ENCODE results near the gene SP5. TPM values are rescaled to one million over a fixed set of nuclear protein-coding genes. Genes with fewer than 3 reads are reported as not detected.
"Not testable (repeated sequence)": the region's sequence is repeated elsewhere in the genome, so short reads cannot be mapped to it uniquely, and the experiment has no call there.

SP5 gene
- polyA plus RNA-seq, 4 donors = 0.53 to 0.80 (median 0.66) TPM; not detected in 1

DNA sequence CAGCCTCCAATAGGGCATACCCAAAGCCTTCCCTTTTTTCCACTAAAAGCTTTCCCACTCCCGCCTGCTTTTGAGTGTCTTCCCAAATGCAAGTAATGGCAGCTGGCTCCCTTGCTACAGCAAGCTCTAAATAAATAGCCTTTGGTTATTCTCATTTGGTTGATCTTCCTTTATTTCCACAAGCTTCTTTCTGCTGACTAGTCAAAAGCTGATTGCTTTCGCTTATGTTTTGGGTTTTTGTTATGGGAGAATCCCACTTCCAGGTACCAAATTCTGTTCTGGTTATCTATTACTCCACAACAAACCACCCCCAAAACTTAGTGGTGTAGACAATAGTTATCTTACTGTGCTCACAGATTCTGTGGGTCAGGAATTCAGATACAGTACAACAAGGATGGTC, 22.3 kb downstream of the SP5 start:
- no peak for DNase-seq (ENCODE audit: low read depth in 4 of 4, low spot score in 3 of 4)

DNA sequence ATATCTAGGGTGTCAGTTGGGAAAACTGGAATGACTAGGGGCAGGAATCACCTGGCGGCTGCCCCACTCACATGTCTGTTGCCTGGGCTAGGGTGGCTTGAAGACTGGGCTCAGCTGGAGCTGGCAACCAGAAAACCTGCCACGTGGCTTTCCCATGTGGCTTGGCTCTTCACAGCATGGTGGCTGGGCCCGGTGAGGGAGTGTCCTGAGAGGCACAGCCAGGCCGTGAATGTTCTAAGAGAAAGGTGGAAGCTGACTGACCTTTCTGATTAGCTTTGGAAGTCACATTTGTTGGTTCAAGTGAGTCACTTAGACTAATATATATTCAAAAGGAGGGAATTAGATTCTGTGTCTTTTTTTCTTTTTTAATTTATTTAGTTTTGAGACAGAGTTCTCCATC, 22.7 kb downstream of the SP5 start:
- DNase-seq (ENCODE audit: low read depth in 4 of 4, low spot score in 3 of 4) = no peak

DNA sequence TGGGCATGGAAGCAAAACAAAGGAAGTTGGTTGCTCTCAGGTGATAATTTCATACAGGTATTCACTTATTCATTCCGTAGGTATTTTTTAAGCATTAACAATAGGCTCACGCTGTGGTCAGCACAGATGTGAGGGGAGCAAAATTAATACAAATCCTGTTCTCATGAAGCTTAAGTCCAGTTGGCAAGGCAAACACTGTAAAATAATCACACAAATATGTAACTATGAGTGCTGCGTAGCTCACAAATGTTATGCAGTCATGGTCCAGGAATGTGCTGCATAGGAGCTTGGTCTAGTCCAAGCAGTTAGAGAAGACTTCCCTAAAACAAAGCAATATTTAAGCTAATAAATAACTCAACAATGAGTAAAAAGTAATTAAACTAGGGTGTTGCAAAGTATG, 23.9 kb downstream of the SP5 start:
- no peak for DNase-seq (ENCODE audit: low read depth in 4 of 4, low spot score in 3 of 4)

DNA sequence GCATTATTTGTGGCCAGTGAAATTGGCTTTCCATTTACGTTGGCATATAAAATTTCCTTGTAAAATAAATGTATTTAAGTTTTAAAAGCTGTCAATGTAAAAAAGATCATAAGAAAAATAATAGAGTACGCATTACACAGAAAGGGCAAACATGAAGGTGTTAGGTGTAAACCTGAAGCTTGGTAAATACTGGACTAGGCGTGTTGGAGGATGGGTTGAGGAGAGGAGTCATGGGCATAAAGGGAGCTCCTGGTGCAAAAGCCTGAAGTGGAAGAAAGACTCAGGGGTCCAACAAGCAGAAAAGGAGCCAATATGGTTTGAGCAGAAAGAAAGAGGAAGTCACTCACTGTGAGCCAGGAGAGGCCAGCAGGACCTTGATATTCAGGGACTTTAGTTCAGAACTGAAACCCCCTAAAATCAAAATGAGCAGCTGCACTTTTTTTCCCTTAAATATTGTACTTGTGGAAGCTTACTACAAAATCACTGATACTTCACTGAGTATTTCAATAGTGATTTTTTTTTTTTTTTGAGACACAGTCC, 24.4 kb downstream of the SP5 start:
- DNase-seq (ENCODE audit: low read depth in 4 of 4, low spot score in 3 of 4) = no peak

DNA sequence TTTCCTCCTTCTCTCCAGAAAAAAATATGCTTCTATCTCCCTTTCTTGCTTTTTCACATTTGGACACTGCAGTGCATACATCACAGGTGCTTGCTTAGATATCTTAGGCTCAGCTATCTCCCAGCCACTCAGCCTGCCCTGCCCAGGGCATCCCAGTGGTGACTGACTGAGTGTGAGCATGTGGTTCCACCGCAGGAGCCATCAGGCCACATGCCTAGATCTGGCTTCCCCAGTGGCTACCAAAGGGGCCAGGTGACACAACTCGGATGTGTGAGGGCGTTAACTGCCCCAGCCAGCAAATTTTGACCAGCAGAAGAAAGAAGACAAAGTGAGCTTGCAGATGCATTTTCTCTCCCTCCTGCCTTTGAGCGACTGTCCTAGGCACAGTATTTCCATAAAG, 25.5 kb downstream of the SP5 start:
- no peak for DNase-seq (ENCODE audit: low read depth in 4 of 4, low spot score in 3 of 4)

DNA sequence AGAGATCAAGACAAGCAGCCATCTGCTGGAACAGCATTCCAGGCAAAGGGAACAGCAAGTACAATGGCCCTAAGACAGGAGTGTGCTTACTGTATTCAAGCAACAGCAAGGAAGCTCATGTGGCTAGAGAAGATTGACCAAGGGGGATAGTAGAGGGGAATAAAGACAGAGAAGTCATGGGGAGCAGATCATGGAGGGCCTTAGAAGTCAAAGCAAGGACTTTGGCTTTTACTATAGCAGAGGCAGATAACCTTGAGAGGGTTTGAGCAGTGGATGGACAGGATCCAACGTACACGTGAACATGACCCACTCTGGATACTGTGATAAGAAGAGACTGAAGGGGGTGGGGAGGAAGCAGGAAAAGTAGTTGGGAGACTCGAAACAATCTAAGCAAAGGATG, 26.9 kb downstream of the SP5 start:
- DNase-seq (ENCODE audit: low read depth in 4 of 4, low spot score in 3 of 4) = no peak

DNA sequence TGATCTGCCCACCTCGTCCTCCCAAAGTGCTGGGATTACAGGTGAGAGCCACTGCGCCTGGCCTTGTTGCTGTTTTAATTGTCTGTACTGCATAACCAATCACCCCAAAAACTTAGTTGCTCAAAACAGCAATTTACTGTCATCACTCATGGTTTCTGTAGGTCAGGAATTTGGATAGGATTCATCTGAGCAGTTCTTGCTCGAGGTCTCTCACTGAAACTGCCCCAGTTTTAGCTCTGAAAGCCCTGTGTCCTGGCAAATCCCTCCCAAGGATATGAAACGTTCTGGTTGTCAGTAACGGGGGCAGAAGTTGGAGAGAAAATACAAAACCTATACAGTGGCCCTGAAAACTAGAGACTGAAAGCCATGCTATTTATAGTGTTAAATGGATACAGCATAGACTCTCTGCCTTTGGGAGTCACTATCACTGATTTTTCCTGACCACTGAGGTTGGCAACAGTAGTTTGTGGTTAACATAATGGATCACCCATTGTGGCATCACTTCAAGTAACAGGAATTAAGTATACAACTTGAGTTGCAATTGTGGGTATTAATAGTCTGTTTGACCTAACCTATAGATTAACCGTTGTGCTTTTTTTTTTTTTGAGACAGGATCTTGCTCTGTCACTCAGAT, 27.9 kb downstream of the SP5 start:
- DNase-seq (ENCODE audit: low read depth in 4 of 4, low spot score in 3 of 4) = no peak

DNA sequence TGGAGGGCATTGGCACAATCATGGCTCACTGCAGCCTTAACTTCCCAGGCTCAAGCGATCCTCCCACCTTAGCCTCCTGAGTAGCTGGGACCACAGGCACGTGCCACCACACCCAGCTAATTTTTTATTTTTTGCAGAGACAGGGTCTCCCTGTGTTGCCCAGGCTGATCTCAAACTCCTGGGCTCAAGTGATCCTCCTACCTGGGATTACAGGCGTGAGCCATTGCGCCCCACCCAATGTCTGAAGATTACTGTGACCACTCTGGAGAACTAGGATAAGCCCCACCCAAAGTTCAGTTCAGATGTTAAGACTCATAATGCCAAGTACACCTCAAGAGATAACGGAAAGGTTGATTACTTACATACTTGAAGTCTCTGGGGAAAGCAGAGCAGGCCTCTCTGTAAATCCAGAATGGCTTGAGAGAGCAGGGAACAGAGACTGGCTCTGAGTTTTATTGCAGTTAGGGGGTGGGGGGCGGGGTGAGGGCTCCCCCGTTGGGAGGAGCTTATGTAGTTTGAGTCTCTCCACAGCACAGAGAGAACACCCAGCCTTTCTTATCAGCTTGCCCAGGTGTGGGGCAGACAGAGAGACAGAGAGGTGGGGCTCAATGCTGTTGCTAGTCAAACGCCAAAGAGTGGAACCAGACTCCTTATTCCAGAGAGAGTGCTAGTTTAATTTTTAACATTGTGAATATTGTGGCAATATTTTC, 28.5 kb downstream of the SP5 start:
- DNase-seq (ENCODE audit: low read depth in 4 of 4, low spot score in 3 of 4) = no peak

DNA sequence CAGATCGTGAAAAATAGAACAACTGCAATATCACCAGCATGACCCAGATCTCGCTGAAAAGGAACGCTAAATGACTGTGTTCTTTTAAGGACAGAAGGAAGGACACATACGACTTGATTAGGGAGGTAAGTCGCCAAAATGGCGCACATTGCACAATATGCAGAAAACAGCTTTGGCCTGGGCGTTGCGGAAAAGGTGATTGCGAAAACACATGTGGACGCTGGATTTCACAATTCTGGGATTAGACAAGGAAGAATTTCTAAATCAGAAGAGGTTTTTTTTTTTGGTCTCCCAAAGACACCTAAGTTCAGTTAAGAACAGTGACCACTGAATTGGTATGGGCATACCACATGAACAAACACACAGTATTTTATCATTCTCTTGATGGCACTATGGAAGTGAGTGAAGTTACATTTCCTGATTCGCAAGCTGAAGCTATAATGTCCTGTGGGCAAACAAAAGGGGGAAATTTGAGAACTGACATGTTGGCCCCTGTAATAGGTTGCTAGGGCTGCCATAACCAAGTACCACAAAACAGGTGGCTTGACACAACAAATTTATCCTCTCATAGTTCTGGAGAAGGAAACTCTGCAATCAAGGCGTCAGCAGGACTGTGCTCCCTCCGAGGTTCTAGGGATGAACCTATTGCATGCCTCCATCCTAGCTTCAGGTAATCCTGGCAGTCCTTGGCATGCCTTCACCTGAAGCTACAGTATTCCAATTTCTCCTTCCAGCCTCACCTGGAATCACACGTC, 29.3 kb downstream of the SP5 start:
- no peak for DNase-seq (ENCODE audit: low read depth in 4 of 4, low spot score in 3 of 4)

DNA sequence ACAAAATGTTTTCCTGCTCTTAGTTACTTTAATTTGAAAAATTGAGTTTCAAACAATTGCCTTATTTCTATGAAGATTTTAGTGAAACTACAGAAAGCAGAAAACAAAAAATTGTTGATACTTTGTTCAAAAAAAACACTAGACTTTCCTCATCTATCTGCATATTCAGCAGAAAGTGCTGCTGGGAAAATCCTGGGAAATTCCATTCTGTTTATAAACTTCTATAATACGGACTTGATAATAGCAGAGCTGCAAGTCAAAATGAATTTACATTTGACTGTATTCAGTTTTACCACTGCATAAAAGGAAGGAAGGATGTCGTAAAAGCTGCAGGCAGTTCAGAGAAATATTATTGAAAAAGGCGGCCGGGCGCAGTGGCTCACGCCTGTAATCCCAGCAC, 30.2 kb downstream of the SP5 start:
- DNase-seq (ENCODE audit: low read depth in 4 of 4, low spot score in 3 of 4) = no peak

DNA sequence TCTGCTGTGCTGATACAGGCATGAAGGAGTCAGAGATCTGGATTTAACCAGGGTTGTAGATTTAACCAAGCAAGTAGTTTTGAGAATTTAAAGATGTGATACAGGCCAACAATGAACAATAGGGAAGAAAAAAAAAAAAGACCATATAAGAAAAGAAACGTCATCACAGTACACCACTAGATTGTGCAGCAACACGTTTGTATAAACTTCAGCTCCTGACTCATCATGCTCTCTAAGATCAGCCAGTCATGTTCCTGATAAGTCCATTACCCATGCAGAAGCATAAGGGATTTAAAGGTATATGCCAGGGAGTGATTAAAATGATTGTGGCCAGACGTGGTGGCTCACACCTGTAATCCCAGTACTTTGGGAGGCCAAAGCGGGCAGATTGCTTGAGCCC, 32.8 kb downstream of the SP5 start:
- DNase-seq (ENCODE audit: low read depth in 4 of 4, low spot score in 3 of 4) = no peak

DNA sequence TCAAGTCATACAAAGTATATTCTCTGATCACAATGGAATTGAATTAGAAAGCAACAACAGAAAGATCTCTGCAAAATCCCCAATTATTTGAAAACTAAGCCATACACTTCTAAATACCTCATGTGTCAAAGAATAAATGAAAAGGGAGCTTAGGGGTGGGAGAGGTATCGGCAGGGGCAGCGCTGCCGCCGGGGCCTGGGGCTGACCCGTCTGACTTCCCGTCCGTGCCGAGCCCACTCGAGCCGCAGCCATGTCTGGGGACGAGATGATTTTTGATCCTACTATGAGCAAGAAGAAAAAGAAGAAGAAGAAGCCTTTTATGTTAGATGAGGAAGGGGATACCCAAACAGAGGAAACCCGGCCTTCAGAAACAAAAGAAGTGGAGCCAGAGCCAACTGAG, 36.4 kb downstream of the SP5 start:
- DNase-seq (ENCODE audit: low read depth in 4 of 4, low spot score in 3 of 4) = not testable (repeated sequence)

DNA sequence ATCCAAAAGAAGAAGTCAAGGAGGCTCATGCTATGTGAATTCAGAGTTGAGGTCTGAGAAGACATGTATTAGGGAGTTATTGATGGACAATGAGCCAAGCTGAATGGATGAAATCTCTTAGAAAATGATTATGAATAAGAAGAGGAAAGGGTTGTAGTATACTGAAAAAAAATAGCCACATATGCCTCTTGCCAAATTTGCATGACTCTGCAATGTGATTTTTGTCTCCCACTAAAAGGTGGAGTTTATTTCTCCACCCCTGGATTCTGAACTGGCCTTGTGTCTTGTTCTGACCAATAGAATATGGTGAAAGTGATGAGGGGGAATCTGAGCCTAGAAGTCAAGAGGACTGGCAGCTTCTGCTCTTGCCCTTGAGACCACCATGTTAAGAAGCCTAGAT, 46.4 kb downstream of the SP5 start:
- no peak for DNase-seq (ENCODE audit: low read depth in 4 of 4, low spot score in 3 of 4)

DNA sequence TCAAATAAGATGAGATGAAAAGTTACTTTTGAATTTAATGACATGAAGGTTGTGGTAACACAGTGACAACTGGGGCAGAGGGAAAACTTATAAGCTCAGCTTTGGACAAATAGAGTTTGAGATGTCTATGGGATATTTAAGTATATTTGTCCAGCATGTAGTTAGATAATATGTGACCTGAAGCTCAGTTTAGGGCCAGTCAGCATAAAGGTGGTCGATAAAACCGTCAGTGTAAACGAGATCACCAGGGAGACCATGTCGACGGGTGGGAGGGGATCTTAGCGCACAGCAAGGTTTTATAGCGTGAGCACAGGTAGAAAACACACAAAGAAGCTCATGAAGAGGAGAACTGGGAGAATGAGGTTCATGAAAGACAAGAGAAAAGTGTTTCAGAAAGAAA, 47.6 kb downstream of the SP5 start:
- no peak for DNase-seq (ENCODE audit: low read depth in 4 of 4, low spot score in 3 of 4)

DNA sequence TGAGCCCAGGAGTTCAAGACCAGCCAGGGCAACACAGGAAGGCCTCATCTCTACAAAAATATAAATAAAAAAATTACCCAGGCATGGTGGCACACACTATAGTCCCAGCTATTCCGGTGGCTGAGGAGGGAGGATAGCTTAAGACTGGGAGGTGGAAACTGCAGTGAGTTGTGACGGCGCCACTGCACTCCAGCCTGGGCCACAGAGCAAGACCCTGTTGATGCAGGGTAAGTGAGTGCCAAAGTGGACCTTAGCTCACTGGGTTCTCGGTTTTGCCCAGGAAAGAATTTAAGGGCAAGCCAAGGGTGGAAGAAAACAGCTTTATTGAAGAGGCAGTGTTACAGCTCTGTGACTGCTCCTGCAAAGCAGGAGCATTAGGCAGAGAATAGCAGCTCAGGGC, 48.1 kb downstream of the SP5 start:
- no peak for DNase-seq (ENCODE audit: low read depth in 4 of 4, low spot score in 3 of 4)

DNA sequence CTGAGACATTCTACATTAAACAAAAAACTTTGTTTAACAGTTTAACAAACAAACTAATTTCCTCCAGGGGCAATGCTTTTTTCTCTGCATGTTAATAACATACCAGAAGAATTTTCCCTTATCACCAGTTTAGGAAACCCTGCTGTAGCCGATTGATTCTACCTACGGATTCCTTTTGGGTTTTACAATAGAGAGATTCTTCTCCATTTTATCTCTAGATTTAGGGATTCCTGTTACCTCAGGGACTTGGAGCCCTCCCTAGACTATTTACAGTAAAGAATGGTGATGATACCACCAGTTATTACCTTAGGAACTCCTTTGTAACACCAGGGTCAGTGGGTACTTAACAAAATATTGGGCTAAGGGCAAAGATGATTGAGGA, 49.7 kb downstream of the SP5 start:
- no peak for DNase-seq (ENCODE audit: low read depth in 4 of 4, low spot score in 3 of 4)

DNA sequence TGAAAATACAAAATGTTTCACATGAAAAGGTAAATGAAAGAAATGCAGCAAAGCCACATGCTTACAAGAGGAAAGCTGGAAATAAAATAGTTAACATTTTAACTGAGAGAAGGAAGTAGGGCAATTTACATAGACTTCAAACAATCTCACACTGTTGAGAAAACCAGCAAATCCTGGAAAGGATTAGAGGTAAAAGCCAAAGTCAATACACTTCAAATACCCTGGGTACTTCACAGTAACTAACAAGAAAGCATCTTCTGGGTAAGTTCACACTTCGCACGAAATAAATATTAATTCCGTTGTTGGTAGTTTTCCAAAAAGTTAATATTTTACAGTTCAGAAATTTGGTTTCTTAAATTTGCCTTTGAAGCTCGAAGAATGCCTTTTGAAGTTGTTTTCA, 51.6 kb downstream of the SP5 start:
- no peak for DNase-seq (ENCODE audit: low read depth in 4 of 4, low spot score in 3 of 4)

Other genes with a start within 250 kb of the SP5 start
- gene ERICH2, start 55.0 kb downstream of the SP5 start, polyA plus RNA-seq (ENCODE audit: insufficient read length in 4 of 4) = 1 to 10 TPM in 3 of 4 donors, not detected in 1; 2.0 to 3.6 (median 2.1) TPM
- 1 to 10 TPM in 1 of 4 donors, under 1 TPM in 3; 0.43 to 2.3 (median 0.59) TPM for gene GAD1, start 101.5 kb downstream of the SP5 start, polyA plus RNA-seq (ENCODE audit: insufficient read length in 4 of 4)
- 100 to 1,000 TPM in 1 of 4 donors, 10 to 100 TPM in 3; 77.0 to 104 (median 88.3) TPM for gene GORASP2, start 213.9 kb downstream of the SP5 start, polyA plus RNA-seq (ENCODE audit: insufficient read length in 4 of 4)

Measured in left renal pelvis (tissue), 4 donors.